Prostate gland (tissue), 2 donors: Measurements from ENCODE around the gene ISOC2.

Experiments used
- CTCF ChIP-seq, 4 experiments: fragments of 200-600 bp in 2 of 4; fragments of 450-650 bp in 2 of 4; sonication (generic) in 2 of 4; IDR thresholded peaks; 1 replicate in 3 of 4; 2 replicates in 1 of 4; pipeline ENCODE4 v1.5.1; 2016 to 2019; ENCODE audit warnings: antibody characterized with exemption in 4 of 4, mild to moderate bottlenecking in 2 of 4, moderate library complexity in 2 of 4
- POLR2A ChIP-seq: fragments of 450-650 bp; IDR thresholded peaks from one replicate; pipeline ENCODE4 v1.6.1; 2016; ENCODE audit warnings: antibody characterized with exemption, mild to moderate bottlenecking
- POLR2AphosphoS5 ChIP-seq: sonication (generic); formaldehyde crosslinking; IDR thresholded peaks from one replicate; pipeline ENCODE4 v1.6.1; 2017; ENCODE audit warnings: antibody characterized with exemption

GRCh38 chr19:55452749-55453346, 8.6 kb downstream of the ISOC2 start:
- no peak for TF ChIP-seq CTCF (IDR thresholded peaks at IDR 0.05)
- no peak for TF ChIP-seq POLR2A
- peak; percentile 8 for TF ChIP-seq POLR2AphosphoS5
